ENCODE results near the gene RBM47. TPM values are rescaled to one million over a fixed set of nuclear protein-coding genes. Genes with fewer than 3 reads are reported as not detected.
A peak's percentile ranks its signal among the peaks of the same experiment; 100 is the strongest.

The RBM47 gene
- total RNA-seq, 1 donor from 2014 or later, result 31.6 TPM

DNA sequence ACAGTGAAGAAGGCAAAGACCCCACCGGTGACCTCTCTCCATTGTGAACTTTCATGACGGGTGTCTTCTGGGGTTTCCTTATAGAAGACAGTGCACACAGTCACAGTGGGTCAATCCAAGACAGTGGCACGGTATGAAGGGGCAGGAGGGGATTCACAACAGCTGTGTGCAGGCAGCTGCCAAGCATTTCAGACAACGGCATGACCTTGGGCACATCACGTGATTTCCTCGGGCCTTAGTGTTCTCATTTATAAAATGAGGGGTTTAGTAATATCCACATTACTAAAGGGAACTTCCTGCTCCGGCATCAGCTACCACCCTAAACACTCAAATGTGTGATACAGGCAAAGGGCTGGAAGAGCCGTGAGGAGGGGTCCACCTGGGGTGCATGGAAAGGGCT is 42.9 kb downstream of the RBM47 start:
- no peak for DNase-seq

DNA sequence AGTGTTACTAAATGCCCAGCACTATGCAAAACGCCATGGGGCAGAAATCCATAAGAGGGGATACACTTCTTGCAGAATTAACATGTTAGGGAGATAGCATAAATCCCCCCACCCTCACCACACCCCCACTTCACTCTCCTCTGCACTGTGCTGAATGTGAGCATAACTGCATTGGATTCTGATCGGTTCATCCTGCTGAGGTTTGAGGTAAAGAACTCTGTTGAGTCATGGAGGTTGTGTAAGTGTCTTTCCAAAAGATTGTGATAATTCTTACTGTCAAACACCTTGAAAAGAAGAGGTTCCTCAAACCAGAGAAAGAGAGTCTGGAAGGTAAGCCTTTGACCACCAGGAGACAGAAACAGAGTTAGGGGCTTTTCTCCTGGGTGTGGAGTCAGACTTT is 43.6 kb downstream of the RBM47 start:
- no peak for DNase-seq

DNA sequence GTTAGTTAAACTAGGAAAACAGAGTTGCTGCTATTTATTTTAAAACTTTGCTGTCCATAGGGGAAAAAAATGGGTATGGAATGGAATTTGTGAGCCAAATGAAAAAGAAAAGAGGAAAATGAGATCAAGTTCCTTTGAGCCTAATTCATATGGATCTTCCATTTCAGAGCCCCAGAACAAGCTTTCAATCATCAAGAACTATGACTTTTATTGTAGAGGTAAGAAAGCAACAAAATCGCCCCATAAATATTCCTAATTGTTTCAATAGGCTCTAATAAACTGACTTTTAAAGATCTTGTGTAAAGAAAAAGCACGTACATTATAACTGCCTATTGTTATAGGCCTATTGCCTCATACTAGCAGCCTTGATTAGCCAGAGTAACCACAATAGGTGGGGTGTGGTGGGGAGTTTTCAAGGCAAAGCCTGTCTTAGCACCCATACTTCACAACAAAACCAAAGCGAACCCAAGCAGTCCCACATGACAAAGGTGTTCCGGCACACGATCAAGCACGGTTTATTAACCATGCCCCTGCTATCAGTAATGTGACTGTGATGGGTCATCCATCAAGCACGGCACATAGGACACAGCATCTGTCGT is 44.4 kb downstream of the RBM47 start:
- DNase-seq, result no peak

GRCh38 chr4:40584517-40585141 is 45.0 kb downstream of the RBM47 start:
- DNase-seq, result no peak

GRCh38 chr4:40583850-40584439 is 45.7 kb downstream of the RBM47 start:
- DNase-seq, result no peak

DNA sequence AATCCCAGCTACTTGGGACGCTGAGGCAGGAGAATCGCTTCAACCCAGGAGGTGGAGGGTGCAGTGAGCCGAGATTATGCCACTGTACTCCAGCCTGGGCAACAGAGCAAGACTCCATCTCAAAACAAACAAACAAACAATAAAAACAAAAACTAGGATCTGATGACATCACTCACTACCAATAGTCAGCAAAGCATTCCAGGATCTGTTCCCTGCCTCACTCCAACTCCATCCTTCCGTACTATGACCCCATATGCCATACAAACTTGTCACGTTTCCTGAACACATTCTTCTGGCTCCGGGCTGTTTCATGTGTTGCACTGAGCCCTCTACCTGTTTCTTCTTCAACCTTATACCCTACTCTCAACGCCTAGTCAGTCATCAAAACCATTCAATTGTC is 47.3 kb downstream of the RBM47 start:
- no peak for DNase-seq

GRCh38 chr4:40581254-40582140 is 48.2 kb downstream of the RBM47 start:
- DNase-seq, result no peak

DNA sequence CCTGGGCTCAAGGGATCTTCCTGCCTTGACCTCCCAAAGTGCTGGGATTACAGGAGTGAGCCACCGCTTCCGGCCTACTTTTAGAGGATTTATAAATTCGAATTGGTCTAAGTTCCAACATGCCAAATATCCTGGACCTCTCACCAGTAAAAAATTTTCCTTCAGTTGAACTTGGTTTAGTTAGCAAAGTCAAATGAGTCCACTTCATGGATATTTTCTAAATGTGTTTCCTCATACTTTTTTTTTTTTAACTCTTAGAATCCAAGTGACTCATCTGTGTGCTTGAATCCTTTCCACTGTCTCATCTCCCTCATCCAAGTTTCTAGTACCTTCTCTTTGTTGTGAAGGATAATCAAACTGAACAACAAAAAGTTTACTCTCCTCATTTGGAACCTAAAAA is 49.7 kb downstream of the RBM47 start:
- no peak for DNase-seq

DNA sequence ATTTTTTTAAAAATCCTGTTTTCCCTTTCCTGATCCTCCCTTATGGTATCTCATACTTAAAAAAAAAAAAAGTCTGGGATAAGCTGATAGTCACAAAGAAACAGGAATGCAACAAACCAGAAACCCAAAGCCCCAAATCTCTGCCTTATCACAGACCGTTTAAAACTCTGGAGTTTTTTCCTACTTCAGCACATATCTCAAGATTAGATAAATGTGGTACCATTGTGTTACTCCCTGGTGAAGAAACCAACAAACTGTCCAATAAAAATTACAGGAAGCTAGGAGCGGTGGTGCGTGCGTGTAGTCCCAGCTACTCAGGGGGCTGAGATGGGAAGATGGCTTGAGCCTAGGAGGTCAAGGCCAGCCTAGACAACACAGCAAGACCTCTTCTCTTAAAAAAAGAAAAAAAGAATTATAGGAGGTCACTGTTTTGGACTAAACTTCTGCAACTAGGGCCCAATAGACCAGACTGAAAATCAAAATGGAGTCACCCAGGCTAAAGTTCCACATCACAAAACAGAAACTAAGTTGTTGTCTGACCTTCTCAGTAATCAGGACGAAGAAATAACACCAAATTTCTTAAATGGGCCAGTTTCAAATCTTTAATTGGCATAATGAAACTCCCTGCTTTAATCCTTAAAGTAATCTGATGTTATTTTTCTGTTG is 51.9 kb downstream of the RBM47 start:
- no peak for DNase-seq

- DNase-seq, result peak; percentile 49
Observed at GRCh38 chr4:40576651-40577480, 52.8 kb downstream of the RBM47 start.

- DNase-seq, result no peak
Observed at GRCh38 chr4:40575846-40576245, 53.8 kb downstream of the RBM47 start.

DNA sequence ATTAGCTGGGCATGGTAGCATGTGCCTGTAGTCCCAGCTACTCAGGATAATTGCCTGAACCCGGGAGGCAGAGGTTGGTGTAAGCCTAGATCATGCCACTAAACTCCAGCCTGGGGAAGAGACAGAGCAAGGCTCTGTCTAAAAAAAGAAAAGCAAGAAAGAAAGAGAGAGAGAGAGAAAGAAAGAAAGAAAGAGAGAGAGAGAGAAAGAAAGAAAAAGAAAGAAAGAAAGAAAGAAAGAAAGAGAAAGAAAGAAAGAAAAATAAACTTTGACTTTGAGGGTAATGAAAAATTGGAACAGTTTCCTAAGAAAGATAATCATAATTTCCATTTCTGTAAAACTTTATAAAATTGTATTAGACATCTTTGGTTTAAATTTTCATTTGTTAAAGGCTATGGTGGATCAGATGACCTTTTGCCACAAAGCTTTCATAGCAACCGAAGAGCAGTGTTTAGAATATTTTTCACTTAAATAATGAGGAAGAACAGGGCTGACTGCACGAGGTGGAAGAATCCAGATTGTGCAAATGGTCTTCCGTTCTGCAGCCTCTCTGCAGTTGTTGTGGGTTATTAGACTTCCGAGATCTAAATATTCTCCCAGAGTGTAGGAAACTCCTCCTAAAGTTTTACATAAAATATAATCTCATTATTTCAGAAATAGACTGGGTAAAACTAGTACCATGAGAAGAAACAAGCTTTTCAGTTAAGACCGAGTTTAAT is 55.9 kb downstream of the RBM47 start:
- DNase-seq, result no peak

GRCh38 chr4:40572692-40573310 is 56.9 kb downstream of the RBM47 start:
- DNase-seq, result no peak

- DNase-seq, result no peak
Observed at GRCh38 chr4:40571208-40571607, 58.5 kb downstream of the RBM47 start.

GRCh38 chr4:40570348-40571077 is 59.2 kb downstream of the RBM47 start:
- no peak for DNase-seq

GRCh38 chr4:40564815-40565483 is 64.7 kb downstream of the RBM47 start:
- DNase-seq, result peak; percentile 28

GRCh38 chr4:40564004-40564403 is 65.7 kb downstream of the RBM47 start:
- no peak for DNase-seq

- DNase-seq, result no peak
Observed at GRCh38 chr4:40563401-40563800, 66.3 kb downstream of the RBM47 start.

- DNase-seq, result no peak
Observed at GRCh38 chr4:40562681-40563080, 67.0 kb downstream of the RBM47 start.
